Measurements from ENCODE around the gene SERPINC1. TPM values are rescaled to one million over a fixed set of nuclear protein-coding genes. Genes with fewer than 3 reads are reported as not detected.

SERPINC1 gene
- total and polyA plus RNA-seq, 9 of the 15 experiments (the other 6 are each of a cell fraction or from before 2014, with no cell fraction given) = 0.07 to 1.2 (median 0.50) TPM

GRCh38 chr1:173867753-173868265, 49.3 kb downstream of the SERPINC1 start, which contains the start of gene GAS5 (continued):
- TF ChIP-seq ZNF561 (CRISPR knock-in tag; conservative IDR thresholded peaks at IDR 0.05) = no peak
- no peak for TF ChIP-seq MAFF (IDR thresholded peaks at IDR 0.05; ENCODE audit: low read length)
- TF ChIP-seq CBFA2T3 (IDR thresholded peaks at IDR 0.05) = no peak
- peak; percentile 96 for TF ChIP-seq ZZZ3 (IDR thresholded peaks at IDR 0.05)
- no peak for TF ChIP-seq E2F4 (CRISPR knock-in tag; IDR thresholded peaks at IDR 0.05; ENCODE audit: low read depth)
- no peak for TF ChIP-seq RBM34 (IDR thresholded peaks at IDR 0.05; ENCODE audit: borderline replicate concordance, insufficient read depth, low read length)
- no peak for TF ChIP-seq REST (IDR thresholded peaks at IDR 0.05; ENCODE audit: borderline replicate concordance)
- TF ChIP-seq REST (CRISPR knock-in tag; IDR thresholded peaks at IDR 0.05; ENCODE audit: low read depth) = peak; percentile 43; the same call in 1 of the 2 replicates
- TF ChIP-seq ZNF699 (CRISPR knock-in tag; IDR thresholded peaks at IDR 0.05; ENCODE audit: insufficient replicate concordance) = no peak
- peak; percentile 55 for TF ChIP-seq ZSCAN29 (IDR thresholded peaks at IDR 0.05)
- TF ChIP-seq NFIX (CRISPR knock-in tag; IDR thresholded peaks at IDR 0.05; ENCODE audit: low read depth) = no peak
- TF ChIP-seq NKRF (IDR thresholded peaks at IDR 0.05; ENCODE audit: borderline replicate concordance) = peak; percentile 94
- TF ChIP-seq ZBTB34 (CRISPR knock-in tag; IDR thresholded peaks at IDR 0.05) = no peak
- peak; percentile 28 for TF ChIP-seq PCBP1 (IDR thresholded peaks at IDR 0.05; ENCODE audit: low read depth, low read length, poor library complexity, severe bottlenecking)
- no peak for TF ChIP-seq SLC30A9 (CRISPR knock-in tag; IDR thresholded peaks at IDR 0.05)
- TF ChIP-seq MAZ (CRISPR knock-in tag; conservative IDR thresholded peaks at IDR 0.05 in 1 of 2, IDR thresholded peaks at IDR 0.05 in 1 of 2) = no peak
- TF ChIP-seq SRSF7 (optimal IDR thresholded peaks at IDR 0.05; ENCODE audit: low read depth, low read length) = no peak

All from K562 (cell line).